GM12874 (cell line): ENCODE measurements around the gene SESN1.

ENCODE experiments used
- CTCF ChIP-seq: IDR thresholded peaks from 2 replicates; pipeline ENCODE4 v1.5.1; 2011; ENCODE audit warnings: low read depth, mild to moderate bottlenecking, control low read depth, low read length, moderate library complexity; ENCODE audit not compliant: insufficient read depth

Gene SESN1

GRCh38 chr6:109031416-109031815 lies 63.2 kb downstream of the SESN1 start:
- TF ChIP-seq CTCF, result no peak

GRCh38 chr6:109029313-109029712 lies 65.3 kb downstream of the SESN1 start:
- no peak for TF ChIP-seq CTCF

GRCh38 chr6:109028439-109028838 lies 66.2 kb downstream of the SESN1 start:
- no peak for TF ChIP-seq CTCF

GRCh38 chr6:109027964-109028363 lies 66.7 kb downstream of the SESN1 start:
- no peak for TF ChIP-seq CTCF

- no peak for TF ChIP-seq CTCF
Observed at GRCh38 chr6:109025639-109026038, 69.0 kb downstream of the SESN1 start.

- TF ChIP-seq CTCF, result no peak
Observed at GRCh38 chr6:109024784-109025183, 69.9 kb downstream of the SESN1 start.

- TF ChIP-seq CTCF, result no peak
Observed at GRCh38 chr6:109024368-109024767, 70.3 kb downstream of the SESN1 start.
